HG03064 (cell line): ENCODE measurements around the gene UBL3.

ENCODE experiments used
- ATAC-seq: cut with Tn5 transposase; IDR thresholded peaks from one replicate; pipeline ENCODE4 v1.9.1; 2021; ENCODE audit warnings: low read depth; ENCODE audit not compliant: unreplicated experiment

The UBL3 gene

DNA sequence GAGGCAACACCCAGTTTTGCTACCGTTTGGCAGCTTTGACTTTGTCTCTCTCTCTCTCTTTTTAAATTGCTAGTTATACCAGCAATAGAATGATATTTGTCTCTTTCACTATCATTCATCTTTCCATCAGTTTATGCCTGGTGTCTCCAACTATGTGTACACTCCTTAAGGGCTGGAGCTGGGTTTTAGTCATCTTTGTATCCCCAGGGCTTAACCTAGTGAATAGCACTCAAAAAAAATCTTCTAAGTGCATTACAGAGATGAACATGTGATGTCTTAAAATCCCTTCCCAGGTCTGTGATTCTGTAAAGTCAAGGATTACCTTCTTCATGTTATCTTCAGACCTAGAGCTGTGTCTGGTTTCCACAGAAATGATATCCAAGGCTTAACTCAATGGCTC, 7.8 kb upstream of the UBL3 start:
- no peak for ATAC-seq

DNA sequence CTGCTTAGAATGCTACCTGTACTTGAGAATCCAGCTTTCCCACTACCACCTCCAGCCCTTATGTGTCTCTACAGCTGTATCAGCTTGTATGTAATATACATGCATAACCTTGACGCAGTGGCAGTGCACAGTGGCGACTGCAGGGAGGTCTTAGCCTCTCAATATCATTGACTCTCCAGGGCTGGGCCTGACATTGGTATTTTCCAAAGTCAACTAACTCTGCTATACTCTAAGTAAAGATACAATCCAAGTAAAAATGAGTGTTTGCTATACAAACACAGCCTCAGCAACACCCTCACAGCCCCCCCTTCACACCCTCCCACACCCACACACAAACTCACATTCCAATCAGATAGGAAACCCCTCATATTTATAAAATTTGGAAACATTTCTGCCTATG, 6.7 kb upstream of the UBL3 start:
- no peak for ATAC-seq

DNA sequence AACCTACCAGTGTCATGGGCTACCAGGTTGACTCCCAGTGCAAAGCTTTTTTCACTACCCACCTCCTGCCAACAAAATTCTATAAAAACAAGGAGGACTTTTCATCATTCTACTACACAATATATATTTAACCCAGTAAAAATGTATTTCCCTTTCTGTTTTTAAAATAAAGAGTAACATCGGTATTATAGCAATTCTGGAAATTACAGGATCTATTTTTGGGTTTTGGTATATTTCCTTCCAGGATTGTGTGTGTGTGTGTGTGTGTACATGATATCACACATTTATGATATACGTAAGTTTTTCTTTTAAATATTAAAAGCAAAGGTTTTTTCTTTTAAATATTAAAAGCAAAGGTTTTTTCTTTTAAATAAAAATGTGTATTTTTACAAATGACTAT, 6.0 kb upstream of the UBL3 start:
- ATAC-seq = no peak

DNA sequence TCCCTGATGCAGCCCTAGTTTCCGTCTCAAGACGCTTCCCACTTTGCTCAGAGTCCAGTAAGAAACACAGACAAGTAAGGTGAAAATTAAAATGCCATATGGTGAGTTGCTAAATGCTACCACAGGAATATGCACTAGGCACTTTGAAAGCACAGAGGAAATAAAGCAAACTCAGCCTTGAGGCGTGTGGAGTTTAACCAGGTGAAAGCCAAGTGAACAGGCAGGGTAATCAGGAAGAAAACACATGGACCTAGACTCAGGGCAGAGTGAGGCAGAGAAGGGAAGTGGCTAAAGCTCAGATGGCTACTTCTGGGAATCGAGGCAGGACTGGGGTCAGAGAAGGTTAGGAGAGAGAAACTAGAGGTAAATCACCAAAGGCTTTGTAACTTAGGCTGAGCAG, 5.4 kb upstream of the UBL3 start:
- ATAC-seq = no peak

DNA sequence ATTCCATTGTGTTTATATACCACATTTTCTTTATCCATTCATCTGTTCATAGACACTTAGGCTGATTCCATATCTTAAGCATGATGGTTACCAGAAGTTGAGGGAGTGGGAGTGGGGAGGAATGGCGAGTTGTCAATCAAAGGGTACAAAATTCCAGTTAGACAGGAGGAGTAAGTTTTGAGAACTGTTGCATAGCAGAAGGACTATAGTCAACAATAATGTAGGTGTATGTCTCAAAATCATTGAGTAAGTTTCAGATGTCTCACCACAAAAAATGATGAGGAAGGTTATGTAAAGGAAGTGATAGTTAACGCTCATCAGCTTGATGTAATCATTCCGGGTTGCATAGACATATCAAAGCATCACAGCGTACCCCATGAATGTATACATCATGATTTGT, 4.6 kb upstream of the UBL3 start:
- ATAC-seq = no peak

DNA sequence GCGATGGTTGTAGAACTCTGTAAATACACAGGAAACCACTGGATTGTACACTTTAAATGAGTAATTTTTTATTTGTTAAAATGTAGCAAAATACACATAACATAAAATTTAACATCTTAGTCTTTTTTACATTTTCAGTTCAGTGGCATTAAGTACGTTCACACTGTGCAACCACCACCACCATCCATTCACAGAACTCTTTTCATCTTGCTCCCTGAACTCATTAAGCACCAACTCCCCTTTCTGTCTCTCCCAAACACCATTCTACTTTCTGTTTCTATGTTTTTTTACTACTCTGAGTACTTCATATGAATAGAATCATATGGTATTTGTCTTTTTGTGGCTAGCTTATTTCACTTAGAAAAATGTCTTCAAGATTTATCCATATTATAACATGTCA, 2.7 kb upstream of the UBL3 start:
- no peak for ATAC-seq

DNA sequence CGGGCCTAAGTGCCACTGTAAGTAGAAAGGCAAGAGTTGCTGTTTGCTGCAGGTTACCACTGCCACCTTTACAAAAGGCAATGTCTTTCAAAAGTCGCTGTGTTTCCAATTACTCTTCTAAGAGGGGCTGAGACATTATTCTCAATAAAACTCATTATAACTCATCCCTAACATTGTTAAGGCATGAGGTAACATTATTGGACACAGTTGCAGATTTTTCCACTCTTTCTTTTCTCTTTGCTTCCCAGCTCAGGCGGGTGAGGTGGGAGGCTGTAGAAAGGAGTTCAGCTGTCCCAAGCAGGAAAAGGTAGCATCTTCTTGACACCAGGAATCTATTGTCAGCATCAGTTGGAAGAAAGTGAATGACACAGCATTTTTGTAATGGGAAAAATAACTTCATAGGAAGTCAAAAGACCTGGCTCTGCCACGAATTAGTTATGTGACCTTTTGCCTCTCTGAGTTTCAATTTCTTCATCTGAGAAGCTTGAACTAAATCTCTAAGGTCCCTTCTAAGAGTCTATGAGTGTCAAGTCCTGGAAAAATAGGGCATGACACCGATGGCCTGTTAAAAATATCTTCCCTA, 2.1 kb upstream of the UBL3 start:
- ATAC-seq = no peak

DNA sequence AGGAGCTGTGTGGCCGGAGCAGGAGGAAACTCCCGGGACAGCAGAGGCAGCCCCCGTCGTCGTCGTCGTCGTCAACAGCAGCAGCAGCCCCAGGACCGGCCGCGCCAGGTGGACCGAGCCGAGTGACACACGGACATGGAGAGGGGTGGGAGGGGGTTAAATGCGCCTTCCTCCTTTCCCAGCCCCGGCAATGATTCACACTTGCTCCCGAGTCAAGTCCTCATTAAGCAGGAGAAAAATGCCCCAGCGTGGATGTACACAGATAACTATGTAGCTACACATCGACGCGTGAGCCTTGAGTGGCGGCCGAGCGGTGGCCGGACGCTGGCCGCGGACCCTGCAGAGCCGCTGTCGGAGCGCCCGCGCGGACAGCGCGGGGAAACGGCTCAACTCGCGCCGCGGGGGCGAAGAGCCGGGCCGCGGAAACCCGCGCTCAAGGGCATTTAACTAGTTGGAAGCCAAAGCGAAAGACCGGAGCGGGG, 645 bp downstream of the UBL3 start:
- ATAC-seq = peak; percentile 16

DNA sequence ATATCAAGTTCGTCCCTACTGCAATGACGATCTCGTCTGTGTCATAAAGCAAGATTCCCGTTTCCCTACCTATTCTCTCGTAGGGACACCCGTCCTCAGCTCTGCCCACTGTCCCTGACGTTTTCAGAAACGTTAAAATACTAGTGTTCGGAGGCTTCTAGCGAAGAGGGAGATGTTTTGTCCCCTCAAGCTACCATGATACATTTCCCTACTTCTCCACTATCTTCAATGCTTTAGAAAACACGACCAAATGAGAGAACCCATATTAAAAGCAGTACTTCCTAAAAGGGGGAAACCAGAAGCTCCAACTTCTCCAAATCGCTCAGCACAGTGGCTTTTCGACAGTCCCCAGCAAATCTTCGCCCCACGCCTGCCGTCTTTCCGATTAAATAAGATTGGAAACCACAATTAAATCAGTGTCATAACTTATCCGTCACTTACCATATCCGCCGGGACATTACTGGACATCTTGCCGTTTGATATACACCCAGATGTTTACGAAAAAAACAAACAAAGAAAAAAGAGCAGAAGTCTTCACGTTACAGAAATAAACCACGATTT, 1.3 kb downstream of the UBL3 start:
- ATAC-seq = no peak

DNA sequence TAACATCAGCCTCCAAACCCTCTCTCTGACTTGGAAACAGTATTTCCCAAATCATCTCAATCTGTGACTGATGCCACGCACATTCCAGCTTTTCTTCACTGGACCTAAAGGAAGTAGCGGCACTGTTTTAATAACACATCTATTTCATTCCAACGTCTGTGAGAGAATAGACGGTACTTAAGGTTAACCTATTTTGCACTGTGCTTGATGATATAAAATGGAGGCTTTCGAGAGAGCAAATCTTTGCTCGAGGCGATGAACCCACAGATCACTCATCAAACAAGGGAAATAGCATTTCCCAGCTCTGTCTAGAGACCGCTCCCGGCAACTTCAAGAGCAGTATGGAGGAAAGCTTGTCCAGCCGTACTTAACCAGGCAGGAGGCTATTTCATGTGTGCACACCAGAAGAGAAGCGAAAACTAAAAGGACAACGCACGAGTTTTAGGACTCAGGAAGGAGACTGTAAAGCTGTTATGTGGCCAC, 2.9 kb downstream of the UBL3 start:
- no peak for ATAC-seq

DNA sequence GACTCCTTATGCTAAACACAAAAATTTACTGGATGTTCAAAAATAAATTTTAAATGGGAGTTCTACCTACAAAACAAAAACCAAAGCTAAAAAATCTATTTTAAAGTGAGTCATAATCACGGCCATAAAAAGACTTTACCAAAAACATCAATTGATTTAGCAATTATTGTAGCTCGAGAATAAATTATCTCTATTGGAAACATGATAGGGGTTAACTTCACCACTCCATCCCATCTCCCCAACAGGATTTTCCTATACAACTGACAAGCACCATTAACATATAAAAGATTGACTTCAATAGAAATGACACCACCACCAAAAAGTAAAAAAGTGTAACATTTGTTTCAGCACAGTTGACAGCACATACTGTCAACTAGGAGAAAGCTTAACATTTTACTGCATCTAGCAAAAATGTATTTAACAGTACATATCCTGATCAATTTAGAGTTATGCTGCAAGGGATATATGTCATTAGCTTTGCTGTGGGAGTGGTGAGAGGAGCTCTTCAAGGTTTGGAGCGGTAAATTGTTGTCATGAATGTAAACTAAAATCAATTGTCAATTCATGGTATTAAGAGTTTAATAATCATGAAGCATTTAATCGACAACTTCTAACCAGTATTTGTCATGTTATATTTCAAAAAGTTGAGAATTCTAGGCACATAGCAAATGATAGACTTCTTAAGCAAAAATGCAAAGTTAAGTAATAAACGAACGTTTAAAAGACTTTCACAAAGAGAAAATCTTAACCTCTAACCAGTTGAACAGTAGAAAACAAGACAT, 3.8 kb downstream of the UBL3 start:
- no peak for ATAC-seq

DNA sequence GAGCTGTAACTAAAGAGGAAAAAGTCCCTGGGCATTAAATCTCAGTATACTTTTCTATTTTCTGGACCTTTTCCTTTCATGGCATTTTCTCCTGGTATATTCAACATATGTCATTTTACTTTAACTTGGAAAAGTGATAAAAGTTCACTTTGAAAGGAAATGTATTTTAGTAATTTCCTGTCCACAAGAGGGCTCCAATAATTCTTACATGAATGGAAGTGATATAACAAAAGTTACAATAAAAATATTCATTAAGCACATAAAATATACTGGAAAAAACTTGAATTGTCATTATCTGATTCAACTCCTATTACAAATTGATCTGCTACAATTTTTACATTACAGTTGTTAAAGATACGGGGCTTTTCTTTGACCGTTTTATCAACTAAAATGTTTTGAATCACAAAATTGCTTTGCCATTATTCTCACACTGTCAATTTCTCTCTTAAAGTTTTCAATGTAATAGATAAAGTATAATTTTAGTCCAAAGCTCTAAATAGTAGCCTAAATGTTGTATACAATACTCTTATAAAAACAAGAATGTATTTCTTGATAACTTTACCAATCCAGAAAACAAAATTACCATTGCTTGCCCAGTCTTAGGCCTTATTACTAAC, 4.9 kb downstream of the UBL3 start:
- no peak for ATAC-seq

DNA sequence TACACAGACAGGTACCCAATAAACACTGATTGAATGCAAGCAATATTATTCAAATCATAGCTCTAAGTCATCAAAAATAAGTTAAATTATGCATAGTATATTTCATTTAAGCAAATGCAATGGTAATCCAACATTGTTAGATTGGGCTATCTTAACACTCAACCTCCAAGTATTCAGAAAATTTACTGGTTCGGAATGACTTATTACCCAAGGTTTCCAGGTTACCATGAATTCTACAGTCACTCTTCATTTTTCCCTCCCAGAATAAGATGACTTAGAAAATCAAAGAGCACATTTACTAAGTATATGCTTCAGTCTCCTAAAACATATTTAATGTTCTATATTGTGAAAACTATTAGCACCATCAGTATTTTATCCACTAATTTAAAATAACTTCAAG, 6.0 kb downstream of the UBL3 start:
- no peak for ATAC-seq

DNA sequence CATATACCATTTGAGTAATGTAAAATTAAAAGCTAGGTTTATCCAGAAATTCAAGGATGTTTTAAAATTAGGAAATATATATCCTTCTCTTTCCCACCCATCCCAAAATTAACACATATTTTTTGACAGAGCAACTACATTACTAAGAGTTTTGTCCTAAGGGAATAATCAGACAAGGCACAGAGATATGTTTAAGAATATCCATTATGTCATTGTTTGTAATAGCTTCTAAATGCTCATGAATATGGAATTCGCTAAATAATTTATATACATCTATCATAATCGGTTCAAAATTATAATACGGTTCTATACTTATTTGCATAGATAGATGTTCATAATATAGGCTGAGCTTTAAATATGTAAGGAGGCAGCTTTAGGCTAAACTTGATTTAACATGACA, 9.8 kb downstream of the UBL3 start:
- ATAC-seq = no peak

DNA sequence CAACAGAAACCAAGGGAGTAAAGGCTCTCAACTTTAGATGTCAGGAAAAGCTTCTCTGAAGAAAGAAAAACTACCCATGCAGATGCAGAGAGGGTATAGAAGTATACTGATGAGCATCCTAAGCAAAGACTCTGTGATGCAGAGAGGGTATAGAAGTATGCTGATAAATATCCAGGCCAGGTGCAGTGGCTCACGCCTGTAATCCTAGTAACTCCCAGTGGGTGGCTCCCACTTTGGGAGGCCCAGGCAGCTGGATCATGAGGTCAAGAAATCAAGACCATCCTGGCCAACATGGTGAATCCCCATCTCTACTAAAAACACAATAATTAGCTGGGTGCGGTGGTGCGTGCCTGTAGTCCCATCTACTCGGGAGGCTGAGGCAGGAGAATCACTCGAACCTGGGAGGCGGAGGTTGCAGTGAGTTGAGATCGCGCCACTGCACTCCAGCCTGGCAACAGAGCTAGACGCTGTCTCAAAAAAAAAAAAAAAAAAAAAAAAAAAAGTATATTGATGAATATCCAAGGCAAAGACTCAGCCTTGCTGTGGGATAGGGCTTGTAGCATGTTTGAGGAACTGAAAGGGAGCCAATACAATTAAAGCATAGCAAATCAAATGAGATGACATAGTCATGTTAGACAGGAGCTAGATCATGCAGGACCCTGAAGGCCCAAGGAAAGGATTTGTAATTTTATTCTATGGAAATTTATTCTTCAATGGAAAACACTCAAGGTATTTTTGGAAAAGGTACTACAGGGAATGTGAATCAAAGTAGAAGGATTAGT, 14.9 kb downstream of the UBL3 start:
- ATAC-seq = no peak

DNA sequence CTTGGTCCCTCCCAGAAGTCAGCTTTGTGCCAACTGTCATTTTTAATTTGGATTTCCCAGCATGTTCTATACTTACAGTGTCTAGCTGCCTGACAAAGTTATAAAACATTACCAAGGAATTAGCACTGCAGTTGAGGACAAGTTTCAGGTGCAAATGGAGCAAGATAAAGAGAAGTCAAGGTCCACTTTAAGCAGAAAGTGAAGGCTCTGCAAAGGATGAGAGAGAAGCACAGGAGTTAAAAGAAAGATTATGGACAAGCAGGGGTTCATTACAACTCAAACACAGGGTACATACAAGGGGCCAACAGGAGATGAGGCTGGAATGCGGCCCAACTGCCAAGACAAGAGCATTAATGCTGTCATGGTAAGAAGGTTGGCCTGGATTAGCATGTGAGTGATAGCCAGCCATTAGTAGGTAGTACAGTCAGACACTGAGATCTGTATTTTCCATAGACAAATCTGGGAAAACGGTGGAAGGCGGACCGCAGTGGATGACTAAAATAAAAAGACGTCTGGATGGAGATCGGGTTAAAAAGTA, 17.6 kb downstream of the UBL3 start:
- no peak for ATAC-seq

DNA sequence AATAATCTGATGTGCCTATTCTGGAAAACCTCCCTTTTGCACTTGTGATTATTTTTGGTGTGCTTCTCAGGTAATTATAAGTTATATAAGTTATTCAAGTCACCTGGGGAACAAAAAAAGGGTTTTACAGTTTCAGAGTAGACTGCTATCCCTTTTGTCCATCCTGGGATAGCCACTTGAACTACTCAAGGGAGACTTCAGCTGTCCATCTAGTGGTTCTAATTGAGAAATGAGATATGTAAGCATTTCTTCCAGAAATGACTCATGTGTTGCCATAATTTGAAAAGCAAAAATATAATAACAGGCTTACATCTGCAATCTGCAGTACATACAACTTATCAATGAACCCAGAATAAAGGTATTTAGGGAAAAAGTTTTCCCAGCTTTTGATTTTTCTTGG, 20.4 kb downstream of the UBL3 start:
- no peak for ATAC-seq

DNA sequence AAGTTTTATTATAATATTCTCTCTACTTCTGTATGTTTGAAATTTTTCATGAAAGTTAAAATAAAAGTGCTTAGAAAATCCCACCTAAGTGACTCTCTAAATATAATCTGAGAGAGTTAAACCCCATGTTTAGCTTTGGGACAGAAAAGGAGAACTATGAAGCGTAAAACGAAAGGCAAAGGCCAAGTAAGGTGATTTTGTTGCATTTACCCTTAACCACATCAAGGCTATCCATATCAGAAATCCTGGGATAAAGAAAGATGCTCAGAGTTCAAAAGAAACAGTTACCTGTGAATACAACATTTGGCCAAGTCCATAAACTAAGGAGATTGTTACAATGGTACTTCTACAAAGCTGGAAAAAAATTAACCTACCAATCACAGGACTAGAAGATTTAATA, 31.3 kb downstream of the UBL3 start:
- ATAC-seq = no peak

DNA sequence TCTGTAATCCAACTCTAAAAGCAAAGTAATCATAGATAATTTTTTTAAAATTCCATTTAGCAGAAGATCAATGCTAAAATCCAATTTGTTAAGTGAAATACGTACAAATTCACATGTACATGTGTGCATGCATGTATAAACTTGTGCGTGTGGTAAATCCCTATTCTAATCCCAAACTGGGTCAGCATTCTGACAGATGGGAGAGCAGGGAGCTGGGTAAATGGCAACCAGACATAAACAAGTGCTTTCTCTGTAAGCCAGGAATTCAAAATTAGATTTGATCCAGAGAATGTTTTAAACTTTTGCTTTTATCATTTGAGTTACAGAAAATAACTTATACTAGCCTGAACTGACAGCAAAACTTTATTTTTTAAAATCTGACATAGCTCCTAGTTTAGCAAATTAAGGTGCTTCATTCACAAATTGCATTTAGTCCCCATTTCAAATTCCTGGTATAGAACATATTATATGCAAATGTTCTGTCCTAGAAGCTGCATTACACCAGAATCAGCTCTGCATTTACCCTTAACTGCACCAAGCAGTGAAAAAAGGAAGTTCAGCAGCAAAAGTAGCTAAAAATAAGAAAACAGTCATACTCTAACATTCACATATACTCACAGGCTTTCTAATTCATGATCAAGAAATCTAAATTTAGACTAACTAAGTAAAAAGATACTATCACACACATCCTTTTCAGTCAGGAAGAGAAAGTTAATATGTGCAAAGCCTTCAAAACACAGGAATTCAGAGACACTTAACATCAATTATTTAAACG, 32.6 kb downstream of the UBL3 start:
- ATAC-seq = peak; percentile 96

DNA sequence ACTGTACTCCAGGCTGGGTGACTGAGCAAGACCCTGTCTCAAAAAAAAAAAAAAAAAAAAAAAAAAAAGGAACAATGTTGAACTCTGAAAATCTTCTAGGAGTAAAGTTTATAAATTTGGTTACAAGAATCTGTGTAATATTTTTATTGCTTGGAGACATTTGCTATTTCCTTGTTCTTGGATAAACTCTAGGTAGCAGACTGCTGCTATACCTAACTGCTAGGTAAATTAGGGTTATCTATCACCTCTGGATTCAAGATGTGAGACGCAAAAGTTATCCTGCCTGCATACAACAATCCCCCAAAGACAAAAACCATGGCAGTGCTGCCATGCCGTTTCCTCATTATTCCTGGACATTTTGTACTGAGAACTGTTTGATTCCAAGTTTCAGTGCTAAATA, 33.7 kb downstream of the UBL3 start:
- ATAC-seq = no peak
